ENCODE measurements around the gene CPSF3.

CPSF3 gene

DNA sequence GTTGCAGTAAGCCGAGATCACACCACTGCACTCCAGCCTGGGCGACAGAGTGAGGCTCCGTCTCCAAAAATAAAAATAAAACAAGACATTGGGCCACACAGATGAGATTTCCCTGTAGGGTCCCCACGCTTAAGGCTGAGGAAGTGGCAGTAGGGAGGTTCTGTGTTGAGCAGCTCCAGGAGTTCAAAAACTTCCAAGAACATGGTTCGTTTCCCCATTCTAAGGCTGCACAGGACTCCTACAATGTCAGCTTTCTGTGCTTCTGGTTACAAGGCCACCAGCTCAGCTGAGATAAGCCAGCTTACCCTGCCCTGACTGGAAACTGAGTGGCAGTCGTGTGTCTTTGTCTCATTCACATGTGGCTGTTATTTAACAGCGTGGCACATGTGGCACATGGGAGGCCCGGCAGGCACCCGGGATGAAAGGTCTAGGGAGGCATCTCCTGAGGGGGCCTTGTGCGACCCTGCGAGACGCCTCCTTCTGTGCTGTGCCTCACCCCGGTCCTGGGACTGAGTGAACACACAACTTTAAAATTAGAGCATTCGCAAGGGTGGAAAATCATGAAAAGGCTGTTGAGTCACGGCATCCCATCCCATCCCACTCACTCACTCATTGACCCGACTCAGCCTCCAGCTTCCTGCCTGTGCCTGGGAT, 7.8 kb upstream of the CPSF3 start:
- DNase-seq (ENCODE audit: low read depth): no peak
- TF ChIP-seq, protein P1, sequence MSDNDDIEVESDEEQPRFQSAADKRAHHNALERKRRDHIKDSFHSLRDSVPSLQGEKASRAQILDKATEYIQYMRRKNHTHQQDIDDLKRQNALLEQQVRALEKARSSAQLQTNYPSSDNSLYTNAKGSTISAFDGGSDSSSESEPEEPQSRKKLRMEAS (IDR thresholded peaks at IDR 0.05; ENCODE audit: low read depth, low read length): no peak
- TF ChIP-seq MYC (IDR thresholded peaks at IDR 0.05; ENCODE audit: low read depth, low read length) (no peak), CTCF (IDR thresholded peaks at IDR 0.05; ENCODE audit: low read depth, low read length) (no peak), POLR2A (IDR thresholded peaks at IDR 0.05; ENCODE audit: extremely low read depth, insufficient read length) (no peak)
- no peak overlapping the region for H3K4me3 ChIP-seq (ENCODE audit: low read depth, low read length)

- TF ChIP-seq POLR2A (IDR thresholded peaks at IDR 0.05; ENCODE audit: extremely low read depth, insufficient read length) (no peak), MYC (IDR thresholded peaks at IDR 0.05; ENCODE audit: low read depth, low read length) (no peak), CTCF (IDR thresholded peaks at IDR 0.05; ENCODE audit: low read depth, low read length) (no peak)
- TF ChIP-seq, protein P1 (IDR thresholded peaks at IDR 0.05; ENCODE audit: low read depth, low read length): no peak
- DNase-seq (ENCODE audit: low read depth): no peak
- no peak overlapping the region for H3K4me3 ChIP-seq (ENCODE audit: low read depth, low read length)
Measured at GRCh38 chr2:9416267-9416961, 7.0 kb upstream of the CPSF3 start.

DNA sequence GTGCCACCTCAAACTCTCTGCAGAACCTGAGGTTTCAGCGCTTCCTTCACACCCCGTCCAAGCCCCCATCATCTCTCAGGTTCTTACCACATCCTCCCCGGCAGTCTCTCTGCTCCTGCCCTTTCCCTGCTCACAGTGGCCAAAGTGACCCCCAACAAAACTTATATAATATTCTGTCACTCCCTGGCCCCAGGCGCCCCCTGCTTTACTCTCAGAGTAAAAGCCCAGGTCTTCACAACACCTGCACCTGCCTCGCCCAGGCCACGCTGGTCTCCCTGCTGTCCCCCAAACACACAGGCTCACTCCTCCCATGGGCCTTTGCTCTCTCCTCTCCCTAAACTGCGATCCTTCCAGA, 6.5 kb upstream of the CPSF3 start:
- TF ChIP-seq MYC (IDR thresholded peaks at IDR 0.05; ENCODE audit: low read depth, low read length): no peak
- TF ChIP-seq, protein P1 (IDR thresholded peaks at IDR 0.05; ENCODE audit: low read depth, low read length): no peak
- TF ChIP-seq CTCF (IDR thresholded peaks at IDR 0.05; ENCODE audit: low read depth, low read length): no peak
- no peak for TF ChIP-seq POLR2A (IDR thresholded peaks at IDR 0.05; ENCODE audit: extremely low read depth, insufficient read length)

DNA sequence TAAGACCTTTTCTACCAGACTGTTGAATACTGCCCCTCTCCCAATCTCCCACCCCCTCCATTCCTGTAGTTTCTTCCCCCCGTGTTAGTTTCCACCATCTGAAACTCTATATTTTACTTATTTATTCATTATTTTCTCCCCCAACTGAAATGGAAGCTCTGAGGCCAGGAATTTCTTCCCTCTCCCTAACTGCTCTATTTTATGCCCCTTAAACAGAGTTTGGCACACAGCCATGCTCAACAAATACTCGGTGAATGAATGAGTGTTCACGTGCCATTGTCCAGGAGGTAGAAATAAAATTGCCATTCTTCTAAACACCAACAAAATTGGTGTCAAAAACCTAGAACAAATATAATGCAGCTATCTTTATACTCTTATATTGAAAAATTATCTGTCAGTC, 5.7 kb upstream of the CPSF3 start:
- no peak for DNase-seq (ENCODE audit: low read depth)
- no peak for TF ChIP-seq CTCF (IDR thresholded peaks at IDR 0.05; ENCODE audit: low read depth, low read length)
- no peak for TF ChIP-seq MYC (IDR thresholded peaks at IDR 0.05; ENCODE audit: low read depth, low read length)
- TF ChIP-seq, protein P1 (IDR thresholded peaks at IDR 0.05; ENCODE audit: low read depth, low read length): no peak
- TF ChIP-seq POLR2A (IDR thresholded peaks at IDR 0.05; ENCODE audit: extremely low read depth, insufficient read length): no peak
- no peak overlapping the region for H3K4me3 ChIP-seq (ENCODE audit: low read depth, low read length)

More for the DNA sequence above, 6.5 kb upstream of the CPSF3 start:
- DNase-seq (ENCODE audit: low read depth): no peak
- no peak overlapping the region for H3K4me3 ChIP-seq (ENCODE audit: low read depth, low read length)

GRCh38 chr2:9418746-9419145, 4.7 kb upstream of the CPSF3 start:
- no peak for DNase-seq (ENCODE audit: low read depth)
- TF ChIP-seq MYC (IDR thresholded peaks at IDR 0.05; ENCODE audit: low read depth, low read length): no peak
- no peak for TF ChIP-seq POLR2A (IDR thresholded peaks at IDR 0.05; ENCODE audit: extremely low read depth, insufficient read length)
- TF ChIP-seq, protein P1 (IDR thresholded peaks at IDR 0.05; ENCODE audit: low read depth, low read length): no peak
- no peak for TF ChIP-seq CTCF (IDR thresholded peaks at IDR 0.05; ENCODE audit: low read depth, low read length)

More at GRCh38 chr2:9418746-9419145, 4.7 kb upstream of the CPSF3 start:
- no peak overlapping the region for H3K4me3 ChIP-seq (ENCODE audit: low read depth, low read length)

Measured in NB4 (cell line).